ENCODE results near the gene MITF.

The MITF gene

DNA sequence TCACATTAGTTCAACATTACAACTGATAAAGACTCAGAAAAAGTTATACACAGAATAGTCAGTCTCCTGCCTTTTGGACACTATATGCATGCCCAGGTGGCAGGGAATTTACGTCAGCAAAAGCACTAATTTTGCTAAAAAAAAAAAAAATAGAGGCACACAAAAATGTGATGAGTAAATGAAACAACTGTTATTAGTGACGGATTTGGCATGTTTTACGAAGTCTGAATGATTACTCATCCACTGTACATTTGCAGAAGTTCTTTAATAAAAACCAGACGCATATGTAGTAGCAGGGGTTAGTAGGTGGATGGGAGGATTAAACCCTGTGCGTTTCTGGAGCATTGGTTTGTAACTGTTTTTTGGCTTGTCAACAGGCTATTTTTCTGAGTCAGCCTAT is 99.0 kb downstream of the MITF start:
- DNase-seq (ENCODE audit: low read depth), result peak; percentile 89

GRCh38 chr3:69838696-69839515 is 99.6 kb downstream of the MITF start:
- no peak for DNase-seq (ENCODE audit: low read depth)

GRCh38 chr3:69842351-69842750 is 103.1 kb downstream of the MITF start:
- DNase-seq (ENCODE audit: low read depth), result no peak

DNA sequence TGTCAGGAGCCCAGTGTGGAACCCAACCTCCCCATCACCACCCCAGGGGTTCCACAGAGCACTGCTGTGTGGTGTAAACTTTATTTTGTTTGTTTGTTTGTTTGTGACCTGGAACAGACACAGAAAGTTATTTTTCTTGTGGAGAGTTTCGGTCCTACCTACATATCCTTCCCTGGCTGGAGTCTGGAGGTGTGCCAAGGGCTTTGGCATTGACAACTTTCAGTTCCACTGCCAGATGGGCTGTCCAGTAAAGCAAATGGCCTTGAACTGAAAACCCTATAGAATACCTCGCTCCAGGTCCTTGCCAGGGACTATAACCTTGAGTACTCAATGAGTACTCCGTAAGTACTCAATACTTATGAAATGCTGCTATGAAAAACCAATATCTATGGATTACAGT is 103.5 kb downstream of the MITF start:
- DNase-seq (ENCODE audit: low read depth), result no peak

GRCh38 chr3:69844706-69845105 is 105.4 kb downstream of the MITF start:
- DNase-seq (ENCODE audit: low read depth), result no peak

- no peak for DNase-seq (ENCODE audit: low read depth)
These were observed 108.0 kb downstream of the MITF start for GRCh38 chr3:69847303-69847702.

GRCh38 chr3:69848113-69848512 is 108.8 kb downstream of the MITF start:
- no peak for DNase-seq (ENCODE audit: low read depth)

- no peak for DNase-seq (ENCODE audit: low read depth)
These were observed 111.6 kb downstream of the MITF start for GRCh38 chr3:69850849-69851248.

DNA sequence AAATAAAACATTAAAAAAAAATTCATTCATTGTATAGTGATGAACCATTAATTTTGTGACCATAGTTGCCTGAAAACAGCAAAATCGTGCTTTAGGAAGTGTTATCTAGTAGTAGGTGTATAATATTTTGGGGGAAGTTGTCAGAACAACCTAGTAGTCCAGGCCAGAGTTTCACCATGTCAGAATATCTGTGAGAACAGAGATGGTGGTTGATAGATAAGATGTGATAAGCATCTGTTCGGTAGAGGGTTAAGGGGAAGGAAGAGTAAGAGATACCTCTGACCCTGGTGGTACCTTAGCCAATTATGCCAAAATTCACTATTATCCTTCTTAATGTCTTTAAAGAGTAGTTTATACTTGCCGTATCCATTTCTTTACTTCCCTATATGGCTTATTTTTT is 113.8 kb downstream of the MITF start:
- no peak for DNase-seq (ENCODE audit: low read depth)

DNA sequence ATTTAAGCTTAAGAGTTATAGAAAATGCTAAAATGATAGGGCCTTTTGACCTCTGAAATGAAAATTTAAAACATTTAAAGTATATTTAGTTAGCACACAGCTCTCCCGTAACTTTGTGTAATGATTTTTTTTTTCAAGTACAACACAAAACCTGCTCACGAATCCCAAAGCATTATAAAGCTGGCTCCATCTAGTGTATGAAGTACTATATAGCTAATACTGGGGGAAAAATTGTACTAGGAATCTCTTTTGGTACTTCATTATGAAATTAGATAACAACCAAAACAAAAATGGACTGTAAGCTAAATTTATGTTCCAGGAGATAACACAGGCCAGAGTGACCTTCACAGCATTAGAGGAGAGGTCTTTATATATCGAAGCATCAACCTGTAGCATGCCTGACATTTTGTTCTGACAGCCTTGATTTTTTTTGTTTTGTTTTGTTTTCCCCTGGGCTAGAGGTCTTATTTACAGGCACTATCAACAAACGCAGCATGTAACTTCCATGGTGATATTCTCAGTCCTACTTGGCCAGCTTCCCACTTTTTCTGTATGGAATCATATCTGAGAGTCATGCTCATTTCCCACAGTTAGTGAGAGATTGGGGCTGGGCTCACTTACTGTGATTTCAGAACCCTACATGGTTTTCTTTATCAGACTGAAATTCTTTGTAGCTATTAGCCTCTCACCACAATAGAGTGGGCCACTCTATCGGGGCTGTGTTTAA is 116.3 kb downstream of the MITF start:
- DNase-seq (ENCODE audit: low read depth), result no peak

DNA sequence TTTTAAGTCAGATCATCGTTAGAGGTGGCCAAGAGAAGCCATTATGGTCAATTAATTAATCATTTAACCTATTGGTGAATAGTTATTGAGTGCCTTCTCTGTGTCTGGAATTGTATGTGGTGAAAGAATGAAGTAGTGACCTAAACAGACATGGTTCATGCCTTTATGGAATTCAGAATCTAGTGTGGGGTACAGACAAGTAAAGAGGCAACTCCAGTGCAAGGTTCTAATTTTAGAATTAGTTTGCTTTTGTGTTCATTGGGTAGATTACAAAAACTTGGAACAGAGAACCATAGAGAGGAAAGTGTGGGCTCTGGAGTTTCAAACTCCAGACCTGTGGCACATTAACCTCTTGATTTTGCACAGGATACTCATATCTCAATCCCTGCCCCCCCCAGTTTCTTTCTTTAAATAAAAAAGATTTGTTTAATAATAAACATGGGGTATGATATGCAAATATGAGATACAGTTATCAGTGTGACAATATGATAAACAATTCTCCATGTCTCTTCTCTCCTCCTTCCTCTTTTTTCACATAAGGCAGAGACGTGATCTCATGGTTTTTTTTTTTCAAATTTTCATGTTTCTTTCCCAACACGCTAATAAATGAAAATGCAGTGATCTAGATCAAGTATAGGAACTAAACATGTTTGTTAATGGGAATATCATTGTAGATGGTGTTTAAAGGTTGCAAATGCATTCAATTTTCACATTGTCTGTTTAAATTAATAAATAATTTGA is 117.9 kb downstream of the MITF start:
- no peak for DNase-seq (ENCODE audit: low read depth)

GRCh38 chr3:69861556-69861955 is 122.3 kb downstream of the MITF start:
- DNase-seq (ENCODE audit: low read depth), result no peak

GRCh38 chr3:69864141-69864540 is 124.9 kb downstream of the MITF start:
- no peak for DNase-seq (ENCODE audit: low read depth)

- DNase-seq (ENCODE audit: low read depth), result no peak
These were observed 125.5 kb downstream of the MITF start for GRCh38 chr3:69864766-69865165.

DNA sequence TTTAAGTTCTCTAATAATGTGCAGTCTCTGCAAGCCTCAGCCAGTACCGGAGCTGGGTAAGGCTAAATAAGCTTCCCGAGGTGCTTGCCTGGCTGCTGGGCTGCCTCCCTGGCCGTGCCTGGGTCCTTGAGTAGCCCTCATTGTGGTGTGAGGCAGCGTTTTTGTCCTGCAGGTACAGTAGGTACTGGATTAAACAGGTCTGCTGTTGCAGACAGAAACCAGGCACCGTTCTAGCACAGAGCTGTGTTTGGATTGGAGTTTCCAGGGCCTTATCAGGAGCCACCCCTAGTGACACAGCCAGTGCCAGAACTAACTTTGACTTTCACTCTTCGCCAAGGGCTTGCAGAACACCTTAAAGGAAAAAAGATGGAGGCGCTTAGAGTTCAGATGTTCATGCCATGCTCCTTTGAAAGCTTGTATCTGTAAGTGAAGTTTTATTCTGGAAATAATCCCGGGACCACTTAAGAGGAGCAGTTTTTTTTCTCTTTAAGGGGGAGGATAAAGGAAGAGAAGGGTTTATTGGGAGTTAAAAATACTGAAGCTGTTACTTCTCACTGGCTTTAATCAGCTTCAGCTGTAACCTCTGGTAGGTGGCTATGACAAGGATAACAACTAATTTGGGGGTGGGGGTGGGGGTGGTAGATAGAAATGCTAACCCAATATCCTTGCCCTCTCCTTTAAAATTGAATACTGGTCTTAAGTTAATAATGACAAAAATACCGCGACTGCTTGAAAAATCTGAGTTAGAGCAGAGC is 126.8 kb downstream of the MITF start:
- no peak for DNase-seq (ENCODE audit: low read depth)

DNA sequence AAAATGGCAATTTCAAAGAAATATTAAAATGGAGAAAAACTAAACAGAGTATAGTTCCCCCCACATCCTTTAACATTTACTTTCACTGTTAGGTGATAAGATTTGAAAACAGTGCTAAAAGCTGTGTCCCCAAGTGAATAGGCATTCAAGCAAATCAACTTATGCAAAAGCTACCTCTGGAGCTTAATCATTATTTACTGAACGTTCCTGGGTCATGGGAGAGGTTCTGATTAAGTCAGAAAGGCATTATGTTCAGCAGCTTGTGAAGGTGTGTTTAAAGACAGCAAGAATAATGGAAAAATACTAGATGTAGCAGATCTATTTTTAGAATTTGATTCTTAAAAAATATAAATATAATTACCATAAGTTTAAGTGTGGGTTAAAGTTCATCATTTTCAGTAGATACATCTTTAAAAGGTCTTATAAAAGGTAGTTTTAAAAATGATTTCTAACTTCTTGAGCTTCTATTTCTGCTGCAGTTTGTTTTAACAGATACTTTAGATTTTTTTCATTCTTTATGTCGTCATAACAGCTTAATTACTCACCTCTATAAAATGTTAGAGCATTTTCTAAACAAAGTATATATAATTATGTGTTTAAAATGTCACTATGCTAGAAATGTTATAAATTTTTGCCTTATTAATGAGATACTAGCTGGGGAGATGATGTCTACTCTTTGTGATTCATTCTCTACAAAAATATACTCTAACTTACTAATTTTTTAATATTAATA is 127.9 kb downstream of the MITF start:
- DNase-seq (ENCODE audit: low read depth), result peak; percentile 22

GRCh38 chr3:69867941-69868505 is 128.8 kb downstream of the MITF start:
- no peak for DNase-seq (ENCODE audit: low read depth)

DNA sequence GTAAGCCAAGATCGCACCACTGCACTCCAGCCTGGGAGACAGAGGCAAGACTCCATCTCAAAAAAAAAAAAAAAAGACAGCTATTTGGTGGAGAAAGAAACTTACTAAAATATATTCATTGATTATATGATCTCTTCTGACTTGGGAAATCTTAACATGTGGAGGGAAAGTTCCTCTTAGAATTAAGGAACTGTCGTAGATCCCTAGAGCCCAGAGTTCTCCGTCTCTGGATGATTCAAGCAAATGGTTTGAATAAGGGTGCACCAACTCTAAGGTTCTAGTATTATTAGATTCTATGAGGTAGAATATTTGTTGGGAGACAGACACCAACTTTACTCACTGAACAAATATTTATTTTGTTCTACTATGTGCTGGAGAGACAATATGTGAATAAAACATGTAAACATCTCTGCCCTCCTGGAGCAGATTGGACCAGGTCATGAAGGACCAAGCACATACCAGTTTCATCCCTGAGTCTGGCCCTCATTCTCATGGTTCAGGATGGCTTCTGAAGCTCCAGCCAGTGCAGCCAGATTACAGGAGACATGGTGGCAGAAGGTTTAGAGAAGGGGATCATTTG is 129.7 kb downstream of the MITF start:
- no peak for DNase-seq (ENCODE audit: low read depth)

GRCh38 chr3:69869643-69870042 is 130.4 kb downstream of the MITF start:
- no peak for DNase-seq (ENCODE audit: low read depth)

GRCh38 chr3:69871251-69871650 is 132.0 kb downstream of the MITF start:
- no peak for DNase-seq (ENCODE audit: low read depth)

DNA sequence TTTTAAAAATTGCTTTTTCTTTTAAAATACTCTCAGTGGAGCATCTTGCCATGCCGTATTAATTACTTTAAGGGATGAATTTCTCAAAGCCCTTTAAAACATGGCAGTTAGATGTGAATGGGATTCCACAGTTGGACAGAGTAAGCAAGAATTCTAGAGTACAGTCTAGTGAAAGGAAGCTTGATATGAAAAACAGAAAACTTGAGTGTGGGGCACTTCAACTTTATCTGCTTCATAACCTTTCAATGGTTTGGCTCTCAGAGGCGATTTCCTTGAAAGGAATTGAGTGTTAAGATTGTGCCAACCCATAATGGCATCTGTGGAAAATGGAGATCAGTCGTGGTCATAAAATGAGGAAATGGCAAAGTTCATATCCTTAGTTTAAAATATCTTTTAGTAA is 132.6 kb downstream of the MITF start:
- no peak for DNase-seq (ENCODE audit: low read depth)

Measured in HS-5 (cell line).